ENCODE measurements around the gene ATP4B.

Gene ATP4B

DNA sequence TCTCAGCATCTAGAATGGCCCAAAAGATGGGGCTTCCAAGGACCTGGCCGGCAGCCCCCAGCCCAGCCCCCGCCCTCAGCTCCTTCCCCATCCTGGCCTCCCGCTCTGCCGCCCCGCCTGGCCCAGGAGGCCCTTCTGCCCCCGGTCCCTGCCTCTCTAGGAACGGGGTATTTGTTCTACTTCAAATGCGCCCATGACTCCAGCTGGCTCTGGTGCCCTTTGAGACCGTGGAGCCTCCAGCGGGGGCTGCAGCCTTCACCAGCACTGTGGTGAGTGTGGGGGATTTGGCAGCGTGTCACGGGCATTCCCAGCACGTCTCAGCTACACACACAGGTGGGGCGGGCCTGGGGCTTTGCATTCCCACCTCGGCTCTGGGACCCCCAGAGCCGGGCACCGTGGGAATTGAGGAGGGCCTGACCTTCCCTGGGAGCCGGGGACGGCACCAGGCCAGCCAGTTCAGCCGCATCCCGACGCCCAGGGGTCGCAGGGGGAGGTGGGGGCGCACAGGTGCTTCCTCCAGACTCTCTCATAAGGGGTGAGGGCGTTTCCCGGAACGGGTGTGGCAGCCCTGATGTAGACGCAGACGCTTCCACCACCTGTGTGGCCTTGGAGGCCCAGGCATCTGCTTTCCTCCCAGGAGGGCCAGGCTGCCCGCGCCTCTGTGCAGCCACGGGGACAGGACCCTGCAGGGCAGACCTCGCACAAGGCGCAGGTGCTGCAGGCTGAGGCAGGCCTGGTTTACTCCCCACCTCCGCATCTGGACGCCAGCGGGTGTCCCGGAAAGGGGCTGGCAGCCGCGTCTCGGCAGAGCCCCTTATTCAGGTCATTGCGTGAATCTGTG is 947 bp downstream of the ATP4B start:
- DNase-seq (no peak), ATAC-seq (no peak)

- no peak for ATAC-seq
- DNase-seq, result no peak
These were observed 1.9 kb downstream of the ATP4B start for GRCh38 chr13:113656003-113656588.

DNA sequence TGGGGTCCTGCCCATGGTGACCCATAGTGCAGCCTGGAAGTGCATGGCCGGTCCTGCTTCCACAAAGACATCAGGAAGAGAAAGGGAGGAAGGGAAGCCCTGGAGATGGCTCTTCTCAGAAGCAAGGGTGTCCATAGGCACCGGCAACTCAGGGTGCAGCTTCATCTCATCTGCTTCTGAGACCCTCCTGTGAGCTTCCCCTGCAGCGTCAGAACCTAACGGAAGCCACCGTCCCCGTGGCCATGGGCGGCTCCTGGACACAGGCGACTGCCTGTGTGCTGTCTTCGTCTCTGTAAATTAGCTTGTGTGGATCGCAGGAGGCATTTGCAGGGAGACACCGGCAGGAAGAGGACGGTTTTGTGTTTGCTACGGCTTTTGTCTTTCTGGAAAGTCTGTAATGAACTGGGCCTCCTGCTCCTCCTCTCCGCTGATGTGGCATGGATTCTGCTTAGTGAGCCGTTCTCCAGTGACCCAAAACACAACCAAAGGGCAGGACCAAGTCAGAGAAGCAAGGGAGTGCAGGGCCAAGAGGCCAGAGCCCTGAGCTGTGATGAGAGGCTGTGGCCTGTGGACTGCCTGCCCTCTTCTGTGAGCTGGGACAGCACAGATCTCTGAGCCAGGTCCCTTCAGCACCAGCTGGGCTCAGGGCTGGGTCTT is 2.5 kb downstream of the ATP4B start:
- no peak for ATAC-seq
- DNase-seq, result no peak

DNA sequence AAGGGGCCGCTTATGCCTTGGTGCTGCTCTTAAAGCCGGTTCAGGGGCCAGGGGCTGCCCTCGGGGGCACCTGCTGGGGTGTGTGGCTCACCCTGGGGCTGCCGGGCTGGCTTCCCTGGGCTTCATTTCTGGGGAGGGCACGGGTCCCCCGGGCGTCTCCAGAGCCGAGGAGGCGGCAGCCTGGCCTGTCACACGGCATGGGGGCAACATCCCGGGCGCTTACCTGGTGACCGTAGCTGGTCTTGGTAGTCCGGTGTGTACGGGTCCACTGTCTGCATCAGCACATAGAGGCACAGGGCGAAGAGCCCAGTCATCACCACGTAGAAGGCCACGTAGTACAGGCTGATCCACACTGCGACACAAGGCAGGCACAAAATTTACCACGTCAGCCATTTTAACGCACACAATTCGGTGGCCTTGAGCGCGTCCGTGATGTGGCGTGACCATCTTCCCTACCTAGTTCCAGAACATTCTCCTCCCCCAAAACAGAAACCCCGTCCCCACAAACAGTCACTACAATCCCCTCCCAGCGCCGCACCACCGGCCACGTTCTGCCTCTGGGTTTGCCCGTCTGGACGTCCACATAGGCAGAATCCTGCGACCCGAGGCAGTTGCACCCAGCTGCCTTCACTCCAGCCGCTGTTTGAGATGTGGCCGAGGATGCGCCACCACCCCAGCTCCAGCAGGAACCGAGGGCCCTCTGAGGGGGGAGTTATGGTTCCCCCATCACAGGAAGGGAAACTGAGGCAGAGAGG is 3.2 kb downstream of the ATP4B start:
- DNase-seq, result no peak
- no peak for ATAC-seq

DNA sequence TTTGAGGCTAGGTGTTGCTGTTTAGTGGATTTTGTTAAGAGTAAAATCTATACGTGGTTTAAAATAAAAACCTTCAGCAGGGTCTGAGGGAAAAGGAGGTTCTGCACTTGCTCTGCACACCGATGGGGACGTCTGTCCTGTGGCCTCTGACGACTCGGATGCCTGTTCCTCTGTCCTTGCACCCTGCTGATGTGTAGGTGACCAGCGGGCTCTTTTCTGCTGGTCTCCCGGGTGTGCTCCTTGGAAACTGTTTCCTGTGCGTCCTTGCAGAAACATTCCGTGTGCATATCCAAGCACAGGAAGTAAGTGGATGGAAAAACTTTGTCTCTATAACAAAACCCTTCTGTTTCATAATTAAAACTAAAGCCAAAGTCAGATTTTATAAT is 3.8 kb downstream of the ATP4B start:
- ATAC-seq (no peak), DNase-seq (no peak)

DNA sequence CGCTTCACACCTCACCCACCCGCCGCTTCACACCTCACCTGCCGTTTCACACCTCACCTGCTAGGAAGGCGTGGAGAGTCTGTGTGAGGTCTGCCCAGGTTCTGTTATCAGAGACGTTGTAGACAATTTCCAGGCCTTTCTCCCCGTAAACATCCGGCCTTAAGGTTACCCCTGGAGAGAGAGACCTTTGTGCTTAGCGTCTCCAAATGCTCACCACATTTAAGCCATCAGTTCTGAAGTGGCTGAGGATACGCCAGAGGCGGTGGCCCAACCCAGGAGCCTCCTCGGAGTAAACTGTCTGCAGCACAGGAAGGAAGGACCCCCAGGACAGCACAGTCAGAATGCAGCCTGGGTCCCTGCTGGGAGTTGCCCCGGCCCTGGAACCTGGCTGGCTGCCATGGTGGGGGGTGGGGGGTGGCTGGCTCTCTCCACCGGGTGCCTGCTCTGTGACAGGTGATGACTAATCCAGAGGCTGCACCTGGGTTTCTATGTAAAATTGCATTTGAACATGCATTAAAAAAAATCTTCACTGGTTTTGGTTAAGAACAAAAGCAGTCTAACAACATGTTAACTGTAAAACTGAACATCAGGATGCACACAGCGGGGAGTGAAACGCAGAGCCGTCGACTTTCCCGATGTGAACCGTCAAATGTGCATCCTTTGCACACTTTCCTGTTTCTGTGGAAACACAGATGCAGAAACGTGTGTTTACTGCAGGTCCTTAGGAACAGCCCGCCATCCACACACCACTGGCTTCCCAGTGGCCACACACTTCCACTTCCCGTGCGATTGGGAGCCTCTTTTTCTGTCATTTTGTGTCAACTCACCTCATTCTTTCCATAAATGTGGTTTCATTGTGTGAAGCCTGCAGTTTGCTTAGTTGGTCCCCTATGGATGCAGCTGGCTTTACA is 4.5 kb downstream of the ATP4B start:
- ATAC-seq, result peak; percentile 19
- no peak for DNase-seq

- no peak for ATAC-seq
- DNase-seq, result no peak
These were observed 5.4 kb downstream of the ATP4B start for GRCh38 chr13:113652404-113653263.

GRCh38 chr13:113651511-113652403 is 6.2 kb downstream of the ATP4B start:
- no peak for DNase-seq
- no peak for ATAC-seq

- ATAC-seq (no peak), DNase-seq (no peak)
These were observed 7.3 kb downstream of the ATP4B start for GRCh38 chr13:113650731-113651148.

DNA sequence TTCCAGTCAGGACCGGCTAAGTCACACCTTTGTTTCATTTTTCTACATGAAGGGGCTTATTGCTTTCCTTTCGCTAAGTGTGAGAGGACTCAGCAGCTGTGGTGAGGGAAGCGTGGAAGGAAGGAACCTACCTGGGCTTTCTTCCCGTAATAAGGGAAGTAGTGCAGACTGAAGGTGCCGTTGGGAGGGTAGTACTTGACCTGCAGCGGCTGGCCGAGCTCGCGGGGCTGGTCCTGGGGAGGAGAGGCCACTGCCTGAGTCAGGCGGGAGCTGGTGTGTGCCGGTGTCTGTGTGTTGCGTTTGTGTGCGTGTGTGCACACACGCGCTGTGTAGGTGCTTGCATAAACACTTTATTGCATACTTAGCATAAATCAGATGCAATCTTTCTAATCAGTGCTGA is 7.7 kb downstream of the ATP4B start:
- DNase-seq (no peak), ATAC-seq (no peak)

DNA sequence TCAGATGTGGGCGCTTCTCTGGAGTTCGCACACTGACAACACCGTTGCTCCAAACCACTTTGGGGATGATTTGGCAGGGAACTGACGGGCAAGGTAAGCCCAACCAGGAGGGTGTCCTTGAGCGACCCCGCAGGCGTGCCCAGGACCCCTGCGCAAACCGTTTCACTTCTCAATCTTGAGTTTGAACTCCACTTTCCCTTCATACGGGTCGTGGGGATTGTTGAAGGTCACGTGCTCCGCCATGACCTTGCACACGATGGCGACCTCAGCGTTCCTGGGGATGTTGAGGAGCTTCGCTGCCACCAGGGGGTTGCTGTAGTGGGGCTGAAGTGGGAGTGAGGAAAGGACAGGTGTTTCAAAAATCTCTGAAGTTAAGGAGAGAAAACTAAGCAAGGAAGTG is 8.8 kb downstream of the ATP4B start:
- no peak for DNase-seq
- ATAC-seq, result no peak

DNA sequence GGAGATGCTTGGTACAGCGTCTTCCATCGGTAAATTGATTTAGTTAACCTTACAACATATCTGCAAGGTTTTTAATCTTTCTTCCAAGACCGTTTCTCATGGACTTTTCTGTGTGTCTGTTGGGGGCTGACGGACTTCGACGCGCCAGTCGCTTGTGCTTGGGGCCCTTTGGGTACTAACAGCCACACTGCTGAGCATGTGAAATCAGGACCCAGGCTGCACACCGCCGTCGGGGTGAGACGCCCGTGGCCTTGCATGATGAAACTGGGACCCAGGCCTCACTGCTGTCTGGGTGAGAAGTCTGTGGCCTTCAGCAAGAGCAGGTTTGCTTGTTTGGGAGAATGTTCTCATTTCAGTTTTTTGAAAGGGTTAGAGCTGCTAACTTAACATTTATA is 9.8 kb downstream of the ATP4B start:
- DNase-seq (no peak), ATAC-seq (no peak)

DNA sequence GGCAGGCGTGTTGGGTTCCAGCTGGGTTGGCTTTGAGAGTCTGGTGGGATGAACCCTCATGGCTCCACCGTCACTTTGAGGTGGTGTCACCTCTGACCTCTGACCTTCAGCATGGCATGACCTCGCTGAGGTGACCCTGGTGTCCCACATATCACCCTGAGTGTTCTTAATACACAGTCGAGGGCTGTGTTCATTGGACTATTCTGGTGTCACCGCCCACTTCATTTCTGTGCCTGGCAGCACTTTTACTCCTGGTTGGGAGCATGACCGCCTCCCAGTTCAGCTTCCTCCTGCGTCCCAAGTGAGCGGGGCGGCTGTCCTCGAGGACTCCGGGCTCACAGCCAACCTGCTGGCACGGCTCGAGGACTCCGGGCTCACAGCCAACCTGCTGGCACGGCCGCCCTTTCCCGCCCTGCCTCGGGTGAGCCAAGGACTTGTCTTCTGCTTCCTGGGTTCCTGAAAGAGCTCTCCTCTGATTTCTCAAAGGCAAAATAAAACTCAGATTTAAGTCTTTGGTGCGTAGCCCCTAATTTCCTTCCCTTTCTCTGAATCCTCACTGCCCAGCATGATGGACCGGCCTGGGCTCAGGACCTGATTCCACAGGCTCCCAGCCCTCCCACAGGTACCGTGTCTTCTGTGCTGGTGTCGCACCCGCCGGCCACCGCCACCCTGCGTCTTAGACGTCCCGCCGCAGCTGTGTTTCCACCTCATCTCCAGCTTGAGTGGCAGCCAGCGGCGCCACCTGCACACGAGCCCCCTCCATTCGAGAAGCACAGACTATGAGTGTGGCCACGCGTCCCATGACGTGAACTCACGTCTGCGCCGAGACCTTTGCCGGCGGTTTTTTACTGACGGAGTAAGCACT is 10.4 kb downstream of the ATP4B start:
- ATAC-seq (no peak), DNase-seq (no peak)

GRCh38 chr13:113646921-113647340 is 11.1 kb downstream of the ATP4B start:
- no peak for ATAC-seq
- no peak for DNase-seq

DNA sequence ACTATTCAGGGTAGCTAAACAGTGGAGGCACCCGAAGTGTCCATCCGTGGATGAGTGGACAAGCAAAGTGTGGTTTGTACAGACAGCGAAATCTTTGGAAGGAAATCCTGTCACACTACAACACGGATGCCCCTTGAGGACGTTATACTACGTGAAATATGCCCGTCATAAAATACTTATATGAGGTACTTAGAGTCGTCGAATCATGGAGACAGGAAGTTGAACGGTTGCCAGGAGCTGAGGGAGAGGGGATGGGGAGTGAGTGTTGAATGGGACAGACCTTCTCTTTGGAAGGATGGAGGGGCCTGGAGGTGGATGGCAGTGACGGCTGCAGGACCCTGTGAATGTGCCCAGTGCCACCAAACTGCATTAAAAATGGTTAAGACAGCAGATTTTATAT is 11.6 kb downstream of the ATP4B start:
- DNase-seq (no peak), ATAC-seq (no peak)

- DNase-seq (no peak), ATAC-seq (no peak)
These were observed 12.7 kb downstream of the ATP4B start for GRCh38 chr13:113645329-113645728.

- ATAC-seq (no peak), DNase-seq (no peak)
These were observed 13.2 kb downstream of the ATP4B start for GRCh38 chr13:113644800-113645199.

- DNase-seq, result no peak
- ATAC-seq, result no peak
These were observed 14.4 kb downstream of the ATP4B start for GRCh38 chr13:113643593-113643992.

DNA sequence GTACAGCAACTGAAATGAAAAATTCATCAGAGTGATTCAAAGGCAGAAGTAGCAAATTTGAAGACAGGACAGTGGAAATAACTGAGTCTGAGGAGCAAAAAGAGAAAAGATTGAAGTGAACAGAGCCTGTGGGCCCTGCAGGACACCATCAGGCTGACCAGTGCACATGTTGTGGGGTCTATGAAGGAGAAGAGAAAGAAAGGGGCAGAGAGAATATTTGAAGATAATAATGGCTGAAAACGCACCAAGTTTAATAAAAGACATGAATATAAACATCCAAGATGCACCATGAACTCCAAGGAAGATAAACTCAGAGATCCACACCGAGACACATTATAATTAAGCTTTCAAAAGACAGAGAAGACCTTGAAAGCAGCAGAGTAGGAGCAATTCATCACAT is 15.4 kb downstream of the ATP4B start:
- DNase-seq (peak; percentile 1), ATAC-seq (no peak)

All from stimulated activated naive CD8-positive, alpha-beta T cell treated with anti-CD3 and anti-CD28 coated beads, Interleukin-15, Interleukin-2, amounts not matched to agents 100 U/mL and 50 U/mL, for 24 hours (primary cell).